ENCODE results near the gene HIGD2A.
"Not testable (repeated sequence)": the region's sequence is repeated elsewhere in the genome, so short reads cannot be mapped to it uniquely, and the experiment has no call there.

HIGD2A gene

GRCh38 chr5:176405656-176406435 lies 17.3 kb downstream of the HIGD2A start:
- POLR2A ChIA-PET, result no interaction called here
- H3K4me1 ChIP-seq (ENCODE audit: control extremely low read depth in 1 of 4, control insufficient read depth in 4 of 4, insufficient read depth in 4 of 4, low read length in 3 of 4), result no peaks in the 10 kb centered on the region
- no peaks in the 10 kb centered on the region for H3K9me3 ChIP-seq (ENCODE audit: control extremely low read depth in 1 of 5, control insufficient read depth in 4 of 5, insufficient read depth in 2 of 5, low read depth in 1 of 5, low read length in 4 of 5)
- H3K36me3 ChIP-seq (ENCODE audit: control insufficient read depth in 4 of 4, insufficient read depth in 4 of 4, low read length in 3 of 4), result peaks cover 3 to 21% (median 14%) of the 10 kb centered on the region in 4 experiments
- no peak overlapping the region for H3K27ac ChIP-seq (ENCODE audit: insufficient read depth in 1 of 2, low read depth in 1 of 2, low read length in 2 of 2, poor library complexity in 1 of 2, severe bottlenecking in 2 of 2)
- H3K27me3 ChIP-seq (replicated peaks in 2 of 5; ENCODE audit: control insufficient read depth in 4 of 5, insufficient read depth in 5 of 5, low read length in 4 of 5), result no peaks in the 10 kb centered on the region
- no peak for DNase-seq
- CTCF ChIA-PET, result interaction anchor here (1.3 to 2.0 kb wide), 2 partner anchors 12 to 15 kb away, joined by 3 to 6 read pairs; no protein-coding TSS in a partner anchor
- no peak overlapping the region for H3K4me3 ChIP-seq (ENCODE audit: control insufficient read depth in 1 of 7, extremely low read depth in 1 of 7, insufficient read depth in 4 of 7, low read depth in 2 of 7, low read length in 6 of 7)
- 95% methylated on average over 16 of the region's 20 CpGs for WGBS (ENCODE audit: insufficient coverage)

DNA sequence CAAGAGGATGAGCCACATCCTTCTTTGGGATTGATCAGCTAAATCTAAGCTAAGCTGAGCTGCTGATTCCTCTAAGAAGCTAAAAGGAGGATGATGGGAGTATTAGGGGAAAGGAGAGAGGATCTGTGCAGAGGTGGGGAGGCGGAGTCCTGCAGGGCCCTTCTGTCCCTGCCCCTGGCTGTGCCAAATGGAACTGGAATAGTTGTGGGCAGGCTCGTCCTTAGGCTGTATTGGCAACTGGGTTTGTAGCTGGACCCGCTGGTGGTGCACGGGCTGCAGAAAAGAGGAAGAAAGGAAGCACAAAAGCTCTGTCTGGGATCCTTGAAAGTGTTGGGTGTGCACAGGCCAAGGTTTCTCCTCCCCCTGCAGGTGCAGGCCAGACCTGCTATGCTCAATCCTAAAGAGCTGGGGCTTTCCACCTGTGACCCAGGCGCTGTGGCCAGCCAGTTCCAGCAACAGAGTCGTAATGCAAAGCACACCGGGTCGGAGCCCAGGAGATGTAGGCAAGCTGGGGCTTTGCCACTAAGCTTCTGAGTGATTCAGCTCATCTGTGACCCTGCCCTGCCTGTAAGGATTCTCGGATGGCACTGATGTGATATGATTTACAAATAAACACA lies 18.0 kb downstream of the HIGD2A start:
- Histone ChIP-seq H3K27me3 (replicated peaks in 2 of 5; ENCODE audit: control insufficient read depth in 4 of 5, insufficient read depth in 5 of 5, low read length in 4 of 5) (no peaks in the 10 kb centered on the region), H3K36me3 (ENCODE audit: control insufficient read depth in 4 of 4, insufficient read depth in 4 of 4, low read length in 3 of 4) (peaks cover 3 to 21% (median 14%) of the 10 kb centered on the region in 4 experiments), H3K4me3 (ENCODE audit: control insufficient read depth in 1 of 7, extremely low read depth in 1 of 7, insufficient read depth in 4 of 7, low read depth in 2 of 7, low read length in 6 of 7) (no peak overlapping the region), H3K4me1 (ENCODE audit: control extremely low read depth in 1 of 4, control insufficient read depth in 4 of 4, insufficient read depth in 4 of 4, low read length in 3 of 4) (no peaks in the 10 kb centered on the region), H3K9me3 (ENCODE audit: control extremely low read depth in 1 of 5, control insufficient read depth in 4 of 5, insufficient read depth in 2 of 5, low read depth in 1 of 5, low read length in 4 of 5) (no peaks in the 10 kb centered on the region), H3K27ac (ENCODE audit: insufficient read depth in 1 of 2, low read depth in 1 of 2, low read length in 2 of 2, poor library complexity in 1 of 2, severe bottlenecking in 2 of 2) (no peak overlapping the region)
- 96% methylated on average over 7 of the region's 9 CpGs for WGBS (ENCODE audit: insufficient coverage)
- POLR2A ChIA-PET, result no interaction called here
- CTCF ChIA-PET, result interaction anchor here (0.9 to 2.0 kb wide), 5 partner anchors 9 to 172 kb away, joined by 3 to 7 read pairs (median 3); no protein-coding TSS in a partner anchor
- no peak for DNase-seq

GRCh38 chr5:176407456-176408251 lies 19.1 kb downstream of the HIGD2A start:
- 97% methylated on average over 4 of the region's 6 CpGs for WGBS (ENCODE audit: insufficient coverage)
- Histone ChIP-seq H3K36me3 (ENCODE audit: control insufficient read depth in 4 of 4, insufficient read depth in 4 of 4, low read length in 3 of 4) (peaks cover 3 to 21% (median 14%) of the 10 kb centered on the region in 4 experiments), H3K4me3 (ENCODE audit: control insufficient read depth in 1 of 7, extremely low read depth in 1 of 7, insufficient read depth in 4 of 7, low read depth in 2 of 7, low read length in 6 of 7) (no peak overlapping the region), H3K4me1 (ENCODE audit: control extremely low read depth in 1 of 4, control insufficient read depth in 4 of 4, insufficient read depth in 4 of 4, low read length in 3 of 4) (no peaks in the 10 kb centered on the region), H3K27me3 (replicated peaks in 2 of 5; ENCODE audit: control insufficient read depth in 4 of 5, insufficient read depth in 5 of 5, low read length in 4 of 5) (no peaks in the 10 kb centered on the region), H3K27ac (ENCODE audit: insufficient read depth in 1 of 2, low read depth in 1 of 2, low read length in 2 of 2, poor library complexity in 1 of 2, severe bottlenecking in 2 of 2) (no peak overlapping the region), H3K9me3 (ENCODE audit: control extremely low read depth in 1 of 5, control insufficient read depth in 4 of 5, insufficient read depth in 2 of 5, low read depth in 1 of 5, low read length in 4 of 5) (no peaks in the 10 kb centered on the region)
- no peak for DNase-seq
- CTCF ChIA-PET, result interaction anchor here (0.6 to 2.0 kb wide), 5 partner anchors 8 to 135 kb away, joined by 3 to 7 read pairs (median 3); no protein-coding TSS in a partner anchor
- POLR2A ChIA-PET, result no interaction called here

DNA sequence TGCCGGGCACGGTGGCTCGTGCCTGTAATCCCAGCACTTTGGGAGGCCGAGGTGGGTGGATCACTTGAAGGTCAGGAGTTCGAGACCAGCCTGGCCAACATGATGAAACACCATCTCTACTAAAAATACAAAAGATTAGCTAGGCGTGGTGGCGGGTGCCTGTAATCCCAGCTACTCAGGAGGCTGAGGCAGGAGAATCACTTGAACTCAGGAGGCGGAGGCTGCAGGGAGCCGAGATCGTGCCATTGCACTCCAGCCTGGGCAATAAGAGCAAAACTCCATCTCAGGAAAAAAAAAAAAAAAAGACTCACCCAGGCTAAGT lies 19.7 kb downstream of the HIGD2A start:
- H3K27ac ChIP-seq (ENCODE audit: insufficient read depth in 1 of 2, low read depth in 1 of 2, low read length in 2 of 2, poor library complexity in 1 of 2, severe bottlenecking in 2 of 2); H3K9me3 ChIP-seq (ENCODE audit: control extremely low read depth in 1 of 5, control insufficient read depth in 4 of 5, insufficient read depth in 2 of 5, low read depth in 1 of 5, low read length in 4 of 5); H3K4me1 ChIP-seq (ENCODE audit: control extremely low read depth in 1 of 4, control insufficient read depth in 4 of 4, insufficient read depth in 4 of 4, low read length in 3 of 4); H3K4me3 ChIP-seq (ENCODE audit: control insufficient read depth in 1 of 7, extremely low read depth in 1 of 7, insufficient read depth in 4 of 7, low read depth in 2 of 7, low read length in 6 of 7); DNase-seq; H3K27me3 ChIP-seq (replicated peaks in 2 of 5; ENCODE audit: control insufficient read depth in 4 of 5, insufficient read depth in 5 of 5, low read length in 4 of 5); POLR2A ChIA-PET: not testable (repeated sequence)
- peaks cover 3 to 21% (median 14%) of the 10 kb centered on the region in 4 experiments for H3K36me3 ChIP-seq (ENCODE audit: control insufficient read depth in 4 of 4, insufficient read depth in 4 of 4, low read length in 3 of 4)
- 90% methylated on average over 2 of the region's 10 CpGs for WGBS (ENCODE audit: insufficient coverage)
- CTCF ChIA-PET, result interaction anchor here (0.6 to 1.8 kb wide), 2 partner anchors 7 to 10 kb away, joined by 3 to 7 read pairs; no protein-coding TSS in a partner anchor

DNA sequence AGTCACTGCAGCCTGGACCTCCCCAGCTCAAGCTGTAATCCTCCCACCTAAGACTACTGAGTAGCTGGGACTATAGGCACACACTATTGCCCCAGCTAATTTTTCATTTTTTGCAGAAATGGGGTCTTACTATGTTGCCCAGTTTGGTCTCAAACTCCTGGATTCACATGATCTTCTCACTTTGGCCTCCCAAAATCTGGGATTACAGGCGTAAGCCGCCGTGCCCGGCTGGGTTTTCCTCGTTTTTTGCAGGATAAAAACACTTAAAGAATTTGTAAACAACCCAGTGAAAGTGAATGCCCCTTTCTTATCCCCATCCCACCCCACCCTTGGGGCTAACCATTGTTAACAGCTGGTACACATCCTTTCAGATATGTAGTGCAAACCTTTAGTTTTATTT lies 20.0 kb downstream of the HIGD2A start:
- POLR2A ChIA-PET, result no interaction called here
- WGBS (ENCODE audit: insufficient coverage), result 100% methylated on average over 5 of the region's 5 CpGs
- Histone ChIP-seq H3K27me3 (replicated peaks in 2 of 5; ENCODE audit: control insufficient read depth in 4 of 5, insufficient read depth in 5 of 5, low read length in 4 of 5) (no peaks in the 10 kb centered on the region), H3K27ac (ENCODE audit: insufficient read depth in 1 of 2, low read depth in 1 of 2, low read length in 2 of 2, poor library complexity in 1 of 2, severe bottlenecking in 2 of 2) (no peak overlapping the region), H3K36me3 (ENCODE audit: control insufficient read depth in 4 of 4, insufficient read depth in 4 of 4, low read length in 3 of 4) (peaks cover 3 to 21% (median 14%) of the 10 kb centered on the region in 4 experiments), H3K9me3 (ENCODE audit: control extremely low read depth in 1 of 5, control insufficient read depth in 4 of 5, insufficient read depth in 2 of 5, low read depth in 1 of 5, low read length in 4 of 5) (no peaks in the 10 kb centered on the region), H3K4me1 (ENCODE audit: control extremely low read depth in 1 of 4, control insufficient read depth in 4 of 4, insufficient read depth in 4 of 4, low read length in 3 of 4) (no peaks in the 10 kb centered on the region), H3K4me3 (ENCODE audit: control insufficient read depth in 1 of 7, extremely low read depth in 1 of 7, insufficient read depth in 4 of 7, low read depth in 2 of 7, low read length in 6 of 7) (no peak overlapping the region)
- CTCF ChIA-PET, result no interaction called here
- DNase-seq, result no peak

DNA sequence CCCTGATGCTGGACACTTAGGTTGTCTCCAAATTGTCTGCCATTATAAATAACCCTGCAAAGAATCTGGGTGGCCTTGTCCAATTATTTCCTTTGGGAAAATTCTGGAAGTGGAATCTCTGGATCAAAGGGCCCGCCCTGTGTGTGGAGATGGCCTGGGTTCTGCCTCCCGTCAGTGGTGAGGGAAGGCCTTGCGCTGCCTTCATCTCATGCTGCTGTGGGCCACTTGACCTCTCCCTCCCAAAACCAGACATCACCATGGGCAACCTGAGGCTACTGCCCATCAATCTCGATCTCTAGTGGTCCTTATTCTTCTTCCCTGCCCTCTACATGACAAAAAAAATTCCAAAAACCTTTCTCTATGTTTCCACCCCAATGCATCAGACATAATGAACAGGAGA lies 21.2 kb downstream of the HIGD2A start:
- H3K27me3 ChIP-seq (replicated peaks in 2 of 5; ENCODE audit: control insufficient read depth in 4 of 5, insufficient read depth in 5 of 5, low read length in 4 of 5), result no peaks in the 10 kb centered on the region
- H3K36me3 ChIP-seq (ENCODE audit: control insufficient read depth in 4 of 4, insufficient read depth in 4 of 4, low read length in 3 of 4), result peaks cover 3 to 21% (median 12%) of the 10 kb centered on the region in 4 experiments
- no peak overlapping the region for H3K4me3 ChIP-seq (ENCODE audit: control insufficient read depth in 1 of 7, extremely low read depth in 1 of 7, insufficient read depth in 4 of 7, low read depth in 2 of 7, low read length in 6 of 7)
- POLR2A ChIA-PET, result no interaction called here
- 97% methylated on average over 4 of the region's 4 CpGs for WGBS (ENCODE audit: insufficient coverage)
- no peaks in the 10 kb centered on the region for H3K4me1 ChIP-seq (ENCODE audit: control extremely low read depth in 1 of 4, control insufficient read depth in 4 of 4, insufficient read depth in 4 of 4, low read length in 3 of 4)
- no peaks in the 10 kb centered on the region for H3K9me3 ChIP-seq (ENCODE audit: control extremely low read depth in 1 of 5, control insufficient read depth in 4 of 5, insufficient read depth in 2 of 5, low read depth in 1 of 5, low read length in 4 of 5)
- CTCF ChIA-PET, result interaction anchor here (1.0 kb wide), 1 partner anchor 15 kb away, joined by 3 read pairs; no protein-coding TSS in a partner anchor
- DNase-seq, result no peak
- no peak overlapping the region for H3K27ac ChIP-seq (ENCODE audit: insufficient read depth in 1 of 2, low read depth in 1 of 2, low read length in 2 of 2, poor library complexity in 1 of 2, severe bottlenecking in 2 of 2)
